Gastrocnemius medialis (tissue), 4 donors: ENCODE measurements around the gene KRT85.

Experiments
- POLR2A ChIP-seq, 2 donors: fragments of 450-650 bp; IDR thresholded peaks; one replicate each; pipeline ENCODE4 v1.6.1; 2017; ENCODE audit warnings: antibody characterized with exemption in 2 of 2, mild to moderate bottlenecking in 2 of 2, moderate library complexity in 2 of 2
- TF ChIP-seq, protein P1 (sequence below), 5 experiments: fragments of 450-650 bp in 3 of 5; fragments of 200-600 bp in 2 of 5; sonication (generic) in 2 of 5; IDR thresholded peaks in 4 of 5; conservative IDR thresholded peaks in 1 of 5; 1 replicate in 4 of 5; 2 replicates in 1 of 5; pipeline ENCODE4 v1.5.1; 2016 to 2019; ENCODE audit warnings: antibody characterized with exemption in 5 of 5, mild to moderate bottlenecking in 3 of 5, moderate library complexity in 3 of 5

GRCh38 chr12:52349196-52349595 is 18.1 kb downstream of the KRT85 start:
- TF ChIP-seq, protein P1, sequence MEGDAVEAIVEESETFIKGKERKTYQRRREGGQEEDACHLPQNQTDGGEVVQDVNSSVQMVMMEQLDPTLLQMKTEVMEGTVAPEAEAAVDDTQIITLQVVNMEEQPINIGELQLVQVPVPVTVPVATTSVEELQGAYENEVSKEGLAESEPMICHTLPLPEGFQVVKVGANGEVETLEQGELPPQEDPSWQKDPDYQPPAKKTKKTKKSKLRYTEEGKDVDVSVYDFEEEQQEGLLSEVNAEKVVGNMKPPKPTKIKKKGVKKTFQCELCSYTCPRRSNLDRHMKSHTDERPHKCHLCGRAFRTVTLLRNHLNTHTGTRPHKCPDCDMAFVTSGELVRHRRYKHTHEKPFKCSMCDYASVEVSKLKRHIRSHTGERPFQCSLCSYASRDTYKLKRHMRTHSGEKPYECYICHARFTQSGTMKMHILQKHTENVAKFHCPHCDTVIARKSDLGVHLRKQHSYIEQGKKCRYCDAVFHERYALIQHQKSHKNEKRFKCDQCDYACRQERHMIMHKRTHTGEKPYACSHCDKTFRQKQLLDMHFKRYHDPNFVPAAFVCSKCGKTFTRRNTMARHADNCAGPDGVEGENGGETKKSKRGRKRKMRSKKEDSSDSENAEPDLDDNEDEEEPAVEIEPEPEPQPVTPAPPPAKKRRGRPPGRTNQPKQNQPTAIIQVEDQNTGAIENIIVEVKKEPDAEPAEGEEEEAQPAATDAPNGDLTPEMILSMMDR (IDR thresholded peaks at IDR 0.05 in 4 of 5, conservative IDR thresholded peaks at IDR 0.05 in 1 of 5), result no peak
- no peak for TF ChIP-seq POLR2A (IDR thresholded peaks at IDR 0.05)
